Fibroblast of pulmonary artery (primary cell): Measurements from ENCODE around the gene IFIT1.
"Not testable (repeated sequence)": the region's sequence is repeated elsewhere in the genome, so short reads cannot be mapped to it uniquely, and the experiment has no call there.

ENCODE experiments used
- DNase-seq: peaks from one replicate; pipeline ENCODE4 v3.0.0-alpha.2; 2010; ENCODE audit warnings: low read depth
- H3K4me3 ChIP-seq: replicated peaks from 2 replicates; pipeline ENCODE4 v1.5.1; 2011; ENCODE audit warnings: low read depth, mild to moderate bottlenecking, control low read depth, low read length, moderate library complexity
- CTCF ChIP-seq: IDR thresholded peaks from 2 replicates; pipeline ENCODE4 v1.5.1; 2011; ENCODE audit warnings: mild to moderate bottlenecking, control low read depth, low read length, inconsistent platforms; ENCODE audit errors: missing control alignments

The IFIT1 gene

DNA sequence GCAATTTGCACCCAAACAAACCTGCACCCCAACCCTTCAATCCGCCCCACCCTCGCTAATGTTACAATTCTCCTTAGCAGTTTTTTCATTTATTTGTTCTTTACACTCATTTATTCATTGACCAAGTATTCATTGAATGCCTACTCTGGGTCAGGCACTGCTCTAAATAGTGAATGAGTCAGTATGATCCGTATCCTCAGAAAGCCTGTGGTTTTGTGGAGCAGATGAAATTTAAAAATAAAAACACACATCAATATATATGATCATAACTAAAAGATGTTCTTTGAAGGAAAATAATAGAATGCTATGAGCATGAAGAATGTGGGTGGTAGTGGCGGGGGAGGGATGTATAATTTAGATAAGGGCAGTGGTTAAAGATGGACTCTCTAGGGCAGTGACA lies 35.2 kb downstream of the IFIT1 start:
- TF ChIP-seq CTCF, result no peak
- no peak overlapping the region for H3K4me3 ChIP-seq
- peak; percentile 60 for DNase-seq

DNA sequence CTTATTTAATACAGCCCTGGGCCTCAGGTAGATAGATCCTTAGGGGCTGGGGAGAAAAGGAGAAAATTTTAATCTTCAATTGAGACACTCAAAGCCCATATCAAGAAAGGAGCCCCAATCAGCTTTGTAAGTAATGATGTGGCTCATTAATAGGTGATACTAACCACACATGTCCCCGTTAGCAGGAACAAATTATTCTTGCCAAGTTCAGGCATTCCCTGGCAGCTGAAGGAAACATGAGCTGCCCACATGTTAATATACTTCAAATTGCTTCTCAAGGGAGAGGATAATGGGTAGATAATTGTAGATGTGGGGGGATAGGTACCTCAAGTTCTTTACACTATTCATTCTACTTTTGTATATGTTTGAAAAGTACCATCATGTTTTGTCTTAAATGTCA lies 36.5 kb downstream of the IFIT1 start:
- no peak for TF ChIP-seq CTCF
- no peak for DNase-seq
- H3K4me3 ChIP-seq, result no peak overlapping the region

DNA sequence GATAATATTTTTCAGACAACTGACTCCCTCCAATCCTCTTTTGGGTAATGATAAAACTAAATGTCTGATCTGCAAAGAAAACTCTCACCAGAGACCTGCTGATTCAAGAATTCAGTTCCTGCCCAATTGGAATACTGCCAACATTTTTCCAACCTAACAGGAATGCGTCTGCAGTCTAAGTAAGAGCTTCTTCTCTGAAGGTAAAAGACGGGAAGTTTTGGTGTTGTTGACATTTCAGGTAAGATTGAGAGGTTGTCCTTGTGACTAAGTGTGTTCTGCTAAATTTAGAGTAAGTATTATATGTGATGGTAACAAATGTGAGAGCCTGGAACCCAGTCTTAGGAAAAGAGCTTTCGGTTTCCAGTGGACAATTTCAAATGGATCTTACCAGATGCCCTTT lies 39.6 kb downstream of the IFIT1 start:
- DNase-seq, result peak; percentile 79

DNA sequence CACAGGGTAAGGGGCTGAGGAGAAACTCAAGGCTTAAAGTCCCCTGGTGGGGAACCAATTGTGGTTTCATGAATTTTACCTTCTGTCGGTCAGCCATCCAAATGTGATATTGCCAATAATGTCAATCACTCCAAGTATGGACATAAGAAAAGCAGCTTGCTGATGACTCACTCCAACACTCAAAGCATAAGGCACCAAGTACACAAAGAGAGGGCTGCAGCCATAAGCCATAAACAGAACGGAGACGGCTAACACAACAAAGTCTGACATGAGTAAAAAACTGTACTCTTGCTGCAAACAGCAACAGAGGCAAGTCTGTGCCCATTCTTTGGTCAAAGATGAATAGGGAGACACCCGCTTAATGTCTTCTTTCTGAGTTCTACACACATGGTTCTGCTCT lies 46.1 kb downstream of the IFIT1 start:
- no peak overlapping the region for H3K4me3 ChIP-seq
- no peak for DNase-seq
- TF ChIP-seq CTCF, result no peak

More for the DNA sequence above, 39.6 kb downstream of the IFIT1 start:
- TF ChIP-seq CTCF, result no peak
- no peak overlapping the region for H3K4me3 ChIP-seq

DNA sequence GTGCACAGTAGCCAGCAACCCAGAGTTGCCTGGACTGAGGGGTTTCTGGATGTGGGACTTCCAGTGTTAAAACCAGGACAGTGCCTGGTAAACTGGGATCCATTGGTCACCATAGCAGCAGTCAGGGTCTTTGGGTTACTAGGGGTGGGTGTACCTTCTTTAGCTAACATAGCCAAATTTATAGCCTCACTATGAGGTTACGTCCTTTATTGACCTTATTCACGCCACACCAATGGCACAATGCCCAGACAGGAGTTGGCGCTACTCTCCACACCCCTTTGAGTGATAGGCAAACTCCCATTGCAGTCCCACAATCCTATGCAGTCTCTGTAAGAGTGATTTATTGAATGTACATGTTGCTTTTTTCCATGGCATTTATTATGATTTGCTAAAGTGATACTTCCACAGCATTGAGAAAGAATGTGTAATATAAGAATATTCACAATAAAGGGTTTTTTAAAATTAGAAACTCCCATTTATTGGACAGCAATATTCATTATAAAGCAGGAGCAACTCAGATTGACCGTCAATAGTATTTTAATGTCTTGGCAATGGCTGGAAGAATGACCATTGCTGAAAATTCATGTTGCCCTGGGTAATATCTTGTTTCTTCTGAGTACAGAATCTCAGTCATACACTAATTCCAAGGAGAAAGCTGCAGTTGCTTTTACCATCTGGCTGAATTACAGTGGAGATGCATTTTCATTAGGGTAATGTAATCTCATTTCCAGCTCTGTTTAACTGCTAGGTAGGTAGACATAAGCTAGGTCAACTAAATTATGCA lies 48.0 kb downstream of the IFIT1 start:
- no peak overlapping the region for H3K4me3 ChIP-seq
- no peak for DNase-seq
- TF ChIP-seq CTCF, result no peak

DNA sequence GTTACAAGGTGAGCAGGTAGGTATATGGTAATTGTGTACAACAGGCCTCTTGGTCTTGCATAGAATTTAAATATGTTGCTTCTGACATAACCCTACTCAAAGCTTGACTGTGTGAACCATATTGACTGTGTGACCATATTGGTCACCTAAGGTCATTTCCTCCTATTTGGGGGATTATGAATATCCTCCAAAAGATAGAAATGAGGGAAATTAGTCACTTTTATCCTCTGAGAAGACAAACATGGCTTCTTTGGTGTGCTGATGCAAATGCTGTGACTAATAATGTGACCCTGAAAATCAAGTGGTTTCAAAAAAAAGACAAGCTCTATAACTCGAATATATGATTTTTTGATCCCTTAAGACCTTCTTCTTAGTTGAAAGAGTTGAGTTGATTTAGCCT lies 49.9 kb downstream of the IFIT1 start:
- DNase-seq, result no peak
- H3K4me3 ChIP-seq, result no peak overlapping the region
- no peak for TF ChIP-seq CTCF

DNA sequence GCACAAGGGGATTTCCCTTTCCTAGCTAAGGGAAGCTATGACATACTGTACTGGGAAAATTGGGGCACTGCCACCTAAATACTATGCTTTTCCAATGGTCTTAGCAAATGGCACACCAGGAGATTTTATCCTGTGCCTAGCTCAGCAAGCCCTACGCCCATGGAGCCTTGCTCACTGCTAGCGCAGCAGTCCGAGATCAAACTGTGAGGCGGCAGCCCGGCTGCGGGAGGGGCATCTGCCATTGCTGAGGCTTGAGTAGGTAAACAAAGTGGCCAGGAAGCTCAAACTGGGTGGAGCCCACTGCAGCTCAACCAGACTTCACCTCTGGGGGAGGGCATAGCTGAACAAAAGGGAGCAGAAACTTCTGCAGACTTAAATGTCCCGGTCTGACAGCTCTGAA lies 52.4 kb downstream of the IFIT1 start:
- H3K4me3 ChIP-seq, DNase-seq: not testable (repeated sequence)
